Fibroblast of skin of right biceps (primary cell): Measurements from ENCODE around the gene UNC45A.
A peak's percentile ranks its signal among the peaks of the same experiment; 100 is the strongest.

Source experiments
- DNase-seq: peaks from one replicate; pipeline ENCODE4 v3.0.0-alpha.2; 2013

UNC45A gene

DNA sequence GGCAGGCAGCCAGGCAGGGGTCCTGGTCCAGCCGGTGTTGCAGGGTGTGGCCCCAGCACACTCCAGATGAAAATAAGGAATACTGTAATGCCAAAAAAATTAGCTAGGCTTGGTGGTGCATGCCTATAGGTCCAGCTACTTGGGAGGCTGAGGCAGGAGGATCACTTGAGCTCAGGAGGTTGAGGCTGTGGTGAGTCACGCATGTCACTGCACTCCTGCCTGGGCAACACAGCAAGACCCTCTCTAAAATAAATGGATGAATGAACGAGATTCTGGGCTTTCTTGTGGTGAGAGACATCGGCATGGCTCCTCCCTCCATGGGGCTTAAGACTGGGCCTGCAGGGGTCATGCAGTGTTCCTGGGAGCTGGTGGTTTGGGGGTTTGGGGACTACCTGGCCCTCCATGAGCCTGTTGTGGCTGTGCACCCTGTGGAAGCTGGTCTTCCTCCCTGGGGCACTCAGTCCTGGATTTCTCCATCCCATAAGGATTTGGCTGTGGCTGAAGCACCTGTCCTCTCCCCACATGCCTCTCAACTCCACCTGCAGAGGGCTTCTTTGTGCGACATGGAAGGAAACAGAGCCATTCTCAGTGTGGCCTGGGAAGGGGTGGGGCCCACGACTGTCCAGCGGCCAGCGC lies 12.0 kb downstream of the UNC45A start:
- no peak for DNase-seq

DNA sequence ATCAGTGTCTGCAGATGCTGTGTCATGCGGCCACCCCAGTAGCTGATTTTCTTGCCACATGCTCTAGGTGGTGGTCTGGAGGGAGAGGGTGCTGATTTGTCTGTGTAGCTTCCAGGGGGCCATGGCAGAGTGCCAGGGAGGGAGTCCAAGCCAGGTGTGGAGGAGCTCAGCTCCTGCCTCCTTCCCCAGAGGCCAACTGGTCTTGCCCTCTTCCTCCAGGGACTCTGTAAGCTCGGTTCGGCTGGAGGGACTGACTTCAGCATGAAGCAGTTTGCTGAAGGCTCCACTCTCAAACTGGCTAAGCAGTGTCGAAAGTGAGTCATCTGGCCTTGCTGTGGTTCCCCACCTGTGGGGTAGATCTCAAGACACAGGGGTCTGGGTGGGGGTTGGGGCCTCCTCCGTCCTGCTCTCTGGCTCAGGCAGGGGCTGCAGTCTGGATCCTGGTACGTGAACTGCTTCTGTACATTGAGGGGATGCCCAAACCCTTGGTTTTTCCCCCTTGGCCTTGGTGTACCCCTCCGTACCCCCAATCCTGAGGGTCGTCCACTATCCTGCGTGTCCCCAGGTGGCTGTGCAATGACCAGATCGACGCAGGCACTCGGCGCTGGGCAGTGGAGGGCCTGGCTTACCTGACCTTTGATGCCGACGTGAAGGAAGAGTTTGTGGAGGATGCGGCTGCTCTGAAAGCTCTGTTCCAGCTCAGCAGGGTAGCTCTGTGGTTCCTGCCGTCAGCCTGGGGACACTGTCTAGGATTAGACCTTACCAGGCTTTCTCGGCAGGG lies 12.7 kb downstream of the UNC45A start:
- DNase-seq: no peak

DNA sequence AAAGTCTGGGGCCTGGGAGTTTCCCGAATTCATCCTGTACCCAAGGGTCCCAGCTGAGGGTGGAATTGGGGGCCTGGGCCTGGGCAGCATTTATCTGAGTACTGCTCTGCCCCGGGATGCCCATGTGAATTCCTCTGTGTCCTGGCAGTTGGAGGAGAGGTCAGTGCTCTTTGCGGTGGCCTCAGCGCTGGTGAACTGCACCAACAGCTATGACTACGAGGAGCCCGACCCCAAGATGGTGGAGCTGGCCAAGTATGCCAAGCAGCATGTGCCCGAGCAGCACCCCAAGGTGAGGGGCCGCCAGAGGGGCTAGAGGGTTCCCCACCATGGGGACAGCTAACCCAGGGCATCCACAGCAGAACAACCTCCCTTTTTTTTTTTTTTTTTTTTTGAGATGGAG lies 13.4 kb downstream of the UNC45A start:
- no peak for DNase-seq

DNA sequence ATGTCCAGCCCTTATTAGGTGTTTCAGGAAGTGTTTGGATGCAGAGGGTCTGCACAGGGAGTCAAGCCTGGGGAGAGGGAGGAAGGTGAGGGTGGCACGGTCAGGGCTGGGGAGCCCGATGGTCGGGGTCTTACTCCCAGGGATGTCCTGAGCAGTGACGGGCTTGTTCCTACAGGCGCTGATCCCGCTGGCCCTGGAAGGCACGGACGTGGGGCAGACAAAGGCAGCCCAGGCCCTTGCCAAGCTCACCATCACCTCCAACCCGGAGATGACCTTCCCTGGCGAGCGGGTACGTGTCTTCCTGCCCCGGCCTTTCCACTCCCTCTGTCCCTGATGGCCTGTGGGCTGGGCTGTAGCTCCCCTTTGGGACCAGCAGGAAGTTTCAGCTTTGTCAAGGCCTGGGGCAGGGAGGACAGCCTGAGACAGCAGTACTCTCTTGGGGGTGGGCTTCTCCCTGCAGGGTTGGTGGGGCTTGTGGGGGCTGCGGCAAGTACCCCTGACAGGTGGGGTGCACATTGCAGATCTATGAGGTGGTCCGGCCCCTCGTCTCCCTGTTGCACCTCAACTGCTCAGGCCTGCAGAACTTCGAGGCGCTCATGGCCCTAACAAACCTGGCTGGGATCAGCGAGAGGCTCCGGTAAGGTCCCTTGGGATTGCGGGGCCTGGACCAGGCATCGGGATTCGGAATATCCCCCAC lies 15.0 kb downstream of the UNC45A start:
- DNase-seq: no peak

- DNase-seq: no peak
Observed at GRCh38 chr15:90950676-90951075, 15.6 kb downstream of the UNC45A start.

DNA sequence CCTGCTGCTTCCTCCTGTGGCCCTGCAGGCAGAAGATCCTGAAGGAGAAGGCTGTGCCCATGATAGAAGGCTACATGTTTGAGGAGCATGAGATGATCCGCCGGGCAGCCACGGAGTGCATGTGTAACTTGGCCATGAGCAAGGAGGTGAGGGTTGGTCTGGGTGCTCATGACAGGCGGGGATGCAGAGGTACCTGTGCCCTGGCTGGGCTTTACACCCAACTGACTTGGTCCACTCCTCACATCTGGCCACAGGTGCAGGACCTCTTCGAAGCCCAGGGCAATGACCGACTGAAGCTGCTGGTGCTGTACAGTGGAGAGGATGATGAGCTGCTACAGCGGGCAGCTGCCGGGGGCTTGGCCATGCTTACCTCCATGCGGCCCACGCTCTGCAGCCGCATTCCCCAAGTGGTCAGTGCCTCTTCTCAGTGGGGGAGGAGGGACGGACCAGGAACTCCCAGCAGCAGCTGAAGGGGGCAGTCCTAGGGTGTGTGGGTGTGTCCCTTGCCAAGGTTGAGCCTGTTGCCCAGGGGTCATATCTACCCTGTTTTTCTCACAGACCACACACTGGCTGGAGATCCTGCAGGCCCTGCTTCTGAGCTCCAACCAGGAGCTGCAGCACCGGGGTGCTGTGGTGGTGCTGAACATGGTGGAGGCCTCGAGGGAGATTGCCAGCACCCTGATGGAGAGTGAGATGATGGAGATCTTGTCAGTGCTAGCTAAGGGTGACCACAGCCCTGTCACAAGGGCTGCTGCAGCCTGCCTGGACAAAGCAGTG lies 18.0 kb downstream of the UNC45A start:
- no peak for DNase-seq

- no peak for DNase-seq
Observed at GRCh38 chr15:90953947-90954711, 19.0 kb downstream of the UNC45A start.

GRCh38 chr15:90954712-90955623 lies 19.9 kb downstream of the UNC45A start, which contains the start of gene RCCD1:
RCCD1 (plus strand) TSS chr15:90954884; CDS start chr15:90956735, 1,851 bp downstream.
- DNase-seq: peak; percentile 96

DNA sequence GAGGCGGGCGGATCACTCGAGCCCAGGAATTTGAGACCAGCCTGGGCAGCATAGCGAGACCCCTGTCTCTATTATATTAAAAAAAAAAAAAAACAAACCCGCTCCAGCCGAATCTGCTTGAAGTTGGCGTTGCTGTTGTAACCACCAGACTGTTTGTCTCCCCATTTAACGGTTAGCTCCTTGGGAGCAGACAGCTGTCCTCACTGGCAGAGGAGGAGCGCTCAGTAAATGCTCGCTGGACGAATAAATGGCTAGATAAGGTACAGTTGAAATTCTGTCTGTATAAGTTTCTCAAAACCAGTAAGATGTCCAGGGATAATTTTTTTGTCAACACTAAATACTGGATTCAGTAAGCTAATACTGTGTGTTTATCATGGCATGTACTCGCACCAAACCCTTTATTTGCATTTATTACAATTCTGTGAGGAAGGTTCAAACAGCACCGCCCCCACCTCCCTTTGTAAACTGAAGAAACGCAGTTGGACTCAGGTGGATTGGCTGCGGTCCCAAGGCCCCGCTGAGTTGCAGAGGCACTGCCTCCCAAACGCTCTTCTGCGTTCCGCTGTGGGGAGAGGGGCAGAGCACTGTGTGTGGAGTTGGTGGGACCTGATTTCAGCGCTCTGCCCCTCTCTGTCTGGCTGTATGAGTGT lies 20.7 kb downstream of the UNC45A start:
- DNase-seq: no peak

DNA sequence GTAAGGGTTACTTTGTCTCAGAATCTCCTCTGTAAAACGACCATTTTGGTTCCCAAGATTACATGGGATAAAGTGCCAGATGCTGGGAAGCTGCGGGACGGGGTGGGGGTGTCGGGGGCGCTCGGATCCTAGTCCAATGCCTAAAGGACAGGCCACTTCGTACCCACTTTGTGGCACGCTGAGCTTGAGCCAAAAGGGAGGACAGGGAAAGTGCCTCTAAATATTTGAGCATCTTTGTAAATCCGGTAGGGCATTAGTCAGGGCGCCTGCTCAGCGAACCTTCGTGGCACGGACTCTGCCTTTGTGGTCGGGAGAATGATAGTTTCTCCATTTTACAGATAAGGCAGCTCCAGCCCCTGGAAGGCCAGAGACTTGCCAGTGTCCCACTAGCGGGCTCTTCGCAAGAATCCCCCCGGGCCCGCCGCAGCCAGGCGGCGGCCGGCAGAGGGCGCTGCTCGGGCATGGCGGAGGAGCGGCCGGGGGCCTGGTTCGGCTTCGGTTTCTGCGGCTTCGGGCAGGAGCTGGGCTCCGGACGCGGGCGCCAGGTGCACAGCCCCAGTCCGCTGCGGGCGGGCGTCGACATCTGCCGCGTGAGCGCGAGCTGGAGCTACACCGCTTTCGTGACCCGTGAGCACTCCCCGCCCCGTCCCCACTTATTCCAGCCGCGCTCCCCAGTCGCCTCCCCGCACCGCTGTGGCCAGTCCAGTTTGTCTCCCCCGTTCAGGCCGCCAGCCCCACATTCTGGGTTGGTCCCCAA lies 21.4 kb downstream of the UNC45A start:
- peak; percentile 72 for DNase-seq

DNA sequence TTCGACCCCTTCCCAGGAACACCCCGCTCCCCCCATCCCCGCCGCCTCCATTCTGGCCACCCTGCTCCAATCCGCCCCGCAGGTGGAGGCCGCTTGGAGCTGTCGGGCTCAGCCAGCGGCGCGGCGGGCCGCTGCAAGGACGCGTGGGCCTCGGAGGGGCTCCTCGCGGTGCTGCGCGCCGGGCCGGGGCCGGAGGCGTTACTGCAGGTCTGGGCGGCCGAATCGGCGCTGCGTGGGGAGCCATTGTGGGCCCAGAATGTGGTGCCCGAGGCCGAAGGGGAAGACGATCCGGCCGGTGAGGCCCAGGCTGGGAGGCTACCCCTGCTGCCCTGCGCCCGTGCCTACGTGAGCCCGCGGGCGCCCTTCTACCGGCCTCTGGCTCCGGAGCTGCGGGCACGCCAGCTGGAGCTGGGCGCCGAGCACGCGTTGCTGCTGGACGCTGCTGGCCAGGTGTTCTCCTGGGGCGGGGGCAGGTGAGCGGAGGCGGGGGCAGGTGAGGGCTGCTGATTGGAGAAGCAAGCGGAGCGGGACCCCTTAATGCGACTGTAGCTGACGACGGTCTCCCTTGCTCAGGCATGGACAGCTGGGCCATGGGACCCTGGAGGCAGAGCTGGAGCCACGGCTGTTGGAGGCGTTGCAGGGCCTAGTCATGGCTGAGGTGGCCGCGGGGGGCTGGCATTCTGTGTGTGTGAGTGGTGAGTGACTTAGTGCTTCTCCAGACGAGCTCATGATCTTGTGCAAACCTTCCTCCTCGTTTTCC lies 22.1 kb downstream of the UNC45A start:
- DNase-seq: peak; percentile 53

GRCh38 chr15:90957791-90958190 lies 22.7 kb downstream of the UNC45A start:
- DNase-seq: no peak

DNA sequence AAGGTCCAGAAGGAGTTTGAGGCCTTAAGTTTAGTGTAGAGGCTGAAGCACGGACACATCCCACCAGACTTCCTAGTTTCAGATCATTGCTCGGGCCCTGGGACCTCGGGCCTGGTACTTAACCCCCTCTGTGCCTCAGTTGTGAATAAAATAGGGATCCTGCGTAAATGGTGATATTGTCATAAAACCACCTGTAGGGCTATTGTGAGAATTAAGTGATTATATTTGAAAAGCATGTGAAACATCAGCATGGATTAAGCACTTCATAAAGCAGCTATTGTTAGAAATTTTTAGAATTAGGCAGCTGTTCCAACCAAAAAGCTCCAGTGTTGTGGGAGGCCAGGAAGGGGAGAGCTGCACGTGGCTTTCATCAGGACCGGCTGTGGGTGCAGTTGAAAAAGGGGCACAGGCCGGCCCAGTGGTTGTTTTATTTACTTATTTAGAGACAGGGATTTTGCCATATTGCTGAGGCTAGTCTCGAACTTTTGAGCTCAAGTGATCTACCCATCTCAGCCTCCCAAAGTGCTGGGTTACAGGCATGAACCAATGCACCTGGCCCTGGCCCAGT lies 24.0 kb downstream of the UNC45A start:
- DNase-seq: no peak

DNA sequence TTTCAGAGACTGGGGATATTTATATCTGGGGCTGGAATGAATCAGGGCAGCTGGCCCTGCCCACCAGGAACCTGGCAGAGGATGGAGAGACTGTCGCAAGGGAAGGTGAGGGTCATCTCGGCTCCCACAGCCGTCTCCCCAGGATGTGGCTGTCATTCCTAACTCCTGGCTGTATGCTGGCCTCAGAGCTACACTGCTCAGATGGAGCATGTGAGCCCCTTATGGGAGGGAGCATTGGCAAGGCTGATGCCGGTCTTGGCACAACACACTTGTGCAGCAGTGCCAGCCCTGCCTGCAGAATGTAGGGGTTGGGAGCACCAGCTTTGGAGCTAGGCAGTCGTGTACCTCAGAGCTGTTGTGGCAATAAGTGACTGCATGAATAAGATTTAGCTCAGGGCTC lies 24.8 kb downstream of the UNC45A start:
- DNase-seq: peak; percentile 35

- no peak for DNase-seq
Observed at GRCh38 chr15:90960298-90961091, 25.4 kb downstream of the UNC45A start.

- no peak for DNase-seq
Observed at GRCh38 chr15:90962021-90962420, 26.9 kb downstream of the UNC45A start.

DNA sequence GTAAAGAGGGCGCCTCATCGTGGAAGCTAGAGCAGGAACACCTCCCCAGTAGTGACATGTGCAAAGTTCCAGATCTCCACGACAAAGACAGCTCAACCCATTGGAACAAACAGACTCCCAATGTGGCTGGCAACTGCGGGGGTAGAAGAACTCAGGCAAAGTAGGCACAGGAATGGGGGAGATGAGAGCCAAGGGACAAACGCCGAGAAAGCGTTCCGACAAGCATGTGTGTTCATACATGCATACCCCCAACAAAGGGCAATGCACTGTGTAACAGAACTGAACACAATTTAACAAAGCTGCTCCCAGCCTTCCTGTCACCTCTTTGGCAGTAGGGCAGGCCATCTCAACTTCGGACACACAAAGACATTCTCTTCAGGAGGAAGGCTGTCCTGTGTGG lies 31.2 kb downstream of the UNC45A start:
- DNase-seq: no peak

DNA sequence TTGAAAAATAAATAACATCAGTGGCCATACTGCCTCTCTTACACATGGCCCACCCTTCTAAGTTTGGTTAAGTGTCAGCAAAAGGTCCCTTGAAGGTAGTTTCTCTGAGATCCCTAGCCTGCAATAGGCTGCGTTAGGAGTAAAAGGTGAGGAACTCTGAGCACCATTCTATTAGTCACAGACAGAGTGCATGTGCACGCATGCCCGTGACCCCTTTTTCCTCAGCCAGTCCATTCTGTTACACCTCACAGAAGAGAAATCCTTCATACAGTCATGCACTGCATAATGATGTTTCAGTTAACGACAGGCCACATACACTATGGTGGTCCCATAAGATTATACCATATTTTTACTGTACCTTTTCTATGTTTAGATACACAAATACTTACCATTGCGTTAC lies 32.1 kb downstream of the UNC45A start:
- no peak for DNase-seq
